Activated naive CD4-positive, alpha-beta T cell treated with anti-CD3 and anti-CD28 coated beads, Interleukin-2, amount 50 U/mL, for 24 hours (primary cell): ENCODE measurements around the gene ATG4D.
"Not testable (repeated sequence)": the region's sequence is repeated elsewhere in the genome, so short reads cannot be mapped to it uniquely, and the experiment has no call there.

Source experiments
- H3K27ac Mint-ChIP-seq: one replicate; pipeline ENCODE4 v1.8.0; 2021; ENCODE audit warnings: mild to moderate bottlenecking, mixed read lengths
- H3K27me3 Mint-ChIP-seq: one replicate; pipeline ENCODE4 v1.8.0; 2021; ENCODE audit warnings: mixed read lengths
- H3K36me3 Mint-ChIP-seq: one replicate; pipeline ENCODE4 v1.8.0; 2021; ENCODE audit warnings: mixed read lengths
- H3K4me1 Mint-ChIP-seq: one replicate; pipeline ENCODE4 v1.8.0; 2021; ENCODE audit warnings: mixed read lengths
- H3K4me3 Mint-ChIP-seq: one replicate; pipeline ENCODE4 v1.8.0; 2021; ENCODE audit warnings: mild to moderate bottlenecking, mixed read lengths
- H3K9me3 Mint-ChIP-seq: one replicate; pipeline ENCODE4 v1.8.0; 2021; ENCODE audit warnings: mixed read lengths

Gene ATG4D

GRCh38 chr19:10555610-10555973 is 11.9 kb downstream of the ATG4D start:
- Mint-ChIP-seq H3K9me3 (no peaks in the 10 kb centered on the region), H3K27ac (peak overlapping the region; percentile 62), H3K36me3 (peaks cover 6% of the 10 kb centered on the region), H3K4me1 (peaks cover 51% of the 10 kb centered on the region), H3K4me3 (no peak overlapping the region), H3K27me3 (no peaks in the 10 kb centered on the region)

GRCh38 chr19:10557603-10558197 is 14.0 kb downstream of the ATG4D start:
- Mint-ChIP-seq H3K9me3 (no peaks in the 10 kb centered on the region), H3K4me3 (no peak overlapping the region), H3K36me3 (peaks cover 8% of the 10 kb centered on the region), H3K27me3 (no peaks in the 10 kb centered on the region), H3K4me1 (peaks cover 35% of the 10 kb centered on the region), H3K27ac (no peak overlapping the region)

- no peaks in the 10 kb centered on the region for H3K27me3 Mint-ChIP-seq
- peak overlapping the region; percentile 51 for H3K27ac Mint-ChIP-seq
- peaks cover 10% of the 10 kb centered on the region for H3K36me3 Mint-ChIP-seq
- H3K4me1 Mint-ChIP-seq = peaks cover 19% of the 10 kb centered on the region
- H3K4me3 Mint-ChIP-seq = no peak overlapping the region
- no peaks in the 10 kb centered on the region for H3K9me3 Mint-ChIP-seq
Measured at GRCh38 chr19:10560154-10560553, 16.4 kb downstream of the ATG4D start.

GRCh38 chr19:10562609-10563008 is 18.9 kb downstream of the ATG4D start:
- peaks cover 10% of the 10 kb centered on the region for H3K36me3 Mint-ChIP-seq
- peaks cover 27% of the 10 kb centered on the region for H3K4me1 Mint-ChIP-seq
- no peak overlapping the region for H3K4me3 Mint-ChIP-seq
- H3K27ac Mint-ChIP-seq = no peak overlapping the region
- no peaks in the 10 kb centered on the region for H3K27me3 Mint-ChIP-seq
- no peaks in the 10 kb centered on the region for H3K9me3 Mint-ChIP-seq

GRCh38 chr19:10565028-10565566 is 21.4 kb downstream of the ATG4D start:
- no peaks in the 10 kb centered on the region for H3K27me3 Mint-ChIP-seq
- peak overlapping the region; percentile 99 for H3K27ac Mint-ChIP-seq
- H3K9me3 Mint-ChIP-seq = no peaks in the 10 kb centered on the region
- peak overlapping the region; percentile 99 for H3K4me3 Mint-ChIP-seq
- H3K36me3 Mint-ChIP-seq = peaks cover 7% of the 10 kb centered on the region
- H3K4me1 Mint-ChIP-seq = peaks cover 40% of the 10 kb centered on the region

- Mint-ChIP-seq H3K9me3 (no peaks in the 10 kb centered on the region), H3K36me3 (peaks cover 6% of the 10 kb centered on the region), H3K4me3 (peak within 1 kb of the TSS; percentile 99), H3K27me3 (no peaks in the 10 kb centered on the region), H3K4me1 (peaks cover 40% of the 10 kb centered on the region), H3K27ac (peak within 1 kb of the TSS; percentile 99)
Measured at GRCh38 chr19:10565567-10566407, 22.1 kb downstream of the ATG4D start, which contains the start of gene KRI1. Gene KRI1, minus strand, starts transcription at chr19:10566010. Its CDS starts 11 bp downstream, at chr19:10565999.

GRCh38 chr19:10566408-10566657 is 22.6 kb downstream of the ATG4D start:
- Mint-ChIP-seq H3K27me3 (no peaks in the 10 kb centered on the region), H3K27ac (peak overlapping the region; percentile 99), H3K36me3 (peaks cover 3% of the 10 kb centered on the region), H3K4me1 (peaks cover 40% of the 10 kb centered on the region), H3K9me3 (no peaks in the 10 kb centered on the region), H3K4me3 (peak overlapping the region; percentile 99)

- H3K27ac Mint-ChIP-seq = peak overlapping the region; percentile 99
- peak overlapping the region; percentile 99 for H3K4me3 Mint-ChIP-seq
- no peaks in the 10 kb centered on the region for H3K9me3 Mint-ChIP-seq
- peaks cover 3% of the 10 kb centered on the region for H3K36me3 Mint-ChIP-seq
- peaks cover 40% of the 10 kb centered on the region for H3K4me1 Mint-ChIP-seq
- no peaks in the 10 kb centered on the region for H3K27me3 Mint-ChIP-seq
Measured at GRCh38 chr19:10566658-10567410, 23.1 kb downstream of the ATG4D start.

- H3K4me1 Mint-ChIP-seq = peaks cover 46% of the 10 kb centered on the region
- peaks cover 3% of the 10 kb centered on the region for H3K36me3 Mint-ChIP-seq
- H3K4me3 Mint-ChIP-seq = peak overlapping the region; percentile 99
- H3K27me3 Mint-ChIP-seq = no peaks in the 10 kb centered on the region
- peak overlapping the region; percentile 74 for H3K27ac Mint-ChIP-seq
- no peaks in the 10 kb centered on the region for H3K9me3 Mint-ChIP-seq
Measured at GRCh38 chr19:10567656-10568055, 24.0 kb downstream of the ATG4D start.

GRCh38 chr19:10568062-10568825 is 24.5 kb downstream of the ATG4D start:
- H3K4me3 Mint-ChIP-seq = peak overlapping the region; percentile 99
- peaks cover 46% of the 10 kb centered on the region for H3K4me1 Mint-ChIP-seq

GRCh38 chr19:10568826-10569651 is 25.3 kb downstream of the ATG4D start, which contains the start of gene CDKN2D:
Gene CDKN2D, minus strand, starts transcription at chr19:10568979. Its CDS starts 326 bp downstream, at chr19:10568653.
- Mint-ChIP-seq H3K27me3 (no peaks in the 10 kb centered on the region), H3K9me3 (no peaks in the 10 kb centered on the region), H3K36me3 (peaks cover 3% of the 10 kb centered on the region), H3K27ac (peak within 1 kb of the TSS; percentile 97), H3K4me1 (peaks cover 46% of the 10 kb centered on the region), H3K4me3 (peak within 1 kb of the TSS; percentile 99)

More at GRCh38 chr19:10568062-10568825, 24.5 kb downstream of the ATG4D start:
- Mint-ChIP-seq H3K36me3 (peaks cover 3% of the 10 kb centered on the region), H3K27me3 (no peaks in the 10 kb centered on the region), H3K9me3 (no peaks in the 10 kb centered on the region), H3K27ac (peak overlapping the region; percentile 74)

- not testable (repeated sequence) for H3K4me3 Mint-ChIP-seq, H3K27me3 Mint-ChIP-seq, H3K27ac Mint-ChIP-seq, H3K9me3 Mint-ChIP-seq, H3K36me3 Mint-ChIP-seq
- peaks cover 14% of the 10 kb centered on the region for H3K4me1 Mint-ChIP-seq
Measured at GRCh38 chr19:10573793-10574192, 30.1 kb downstream of the ATG4D start.

- H3K27ac Mint-ChIP-seq = no peak overlapping the region
- no peaks in the 10 kb centered on the region for H3K9me3 Mint-ChIP-seq
Measured at GRCh38 chr19:10574462-10574861, 30.8 kb downstream of the ATG4D start.

GRCh38 chr19:10575011-10575716 is 31.5 kb downstream of the ATG4D start:
- Mint-ChIP-seq H3K9me3 (no peaks in the 10 kb centered on the region), H3K4me3 (no peak overlapping the region), H3K4me1 (peaks cover 6% of the 10 kb centered on the region), H3K36me3 (no peaks in the 10 kb centered on the region), H3K27ac (no peak overlapping the region), H3K27me3 (no peaks in the 10 kb centered on the region)

More at GRCh38 chr19:10574462-10574861, 30.8 kb downstream of the ATG4D start:
- Mint-ChIP-seq H3K4me3 (no peak overlapping the region), H3K4me1 (peaks cover 7% of the 10 kb centered on the region), H3K27me3 (no peaks in the 10 kb centered on the region), H3K36me3 (no peaks in the 10 kb centered on the region)
